HG03159 (cell line): ENCODE measurements around the gene CDC5L.

Experiments
- ATAC-seq: cut with Tn5 transposase; IDR thresholded peaks from one replicate; pipeline ENCODE4 v1.9.1; 2021; ENCODE audit warnings: mild to moderate bottlenecking, moderate library complexity; ENCODE audit not compliant: unreplicated experiment

Gene CDC5L

GRCh38 chr6:44495036-44495901 is 107.8 kb downstream of the CDC5L start:
- no peak for ATAC-seq

GRCh38 chr6:44496665-44497369 is 109.3 kb downstream of the CDC5L start:
- ATAC-seq, result no peak

GRCh38 chr6:44497807-44498206 is 110.3 kb downstream of the CDC5L start:
- no peak for ATAC-seq

GRCh38 chr6:44498436-44498835 is 110.9 kb downstream of the CDC5L start:
- no peak for ATAC-seq

- no peak for ATAC-seq
Measured at GRCh38 chr6:44499609-44500008, 112.1 kb downstream of the CDC5L start.
